K562 (cell line): ENCODE measurements around the gene RGS17. TPM values are rescaled to one million over a fixed set of nuclear protein-coding genes. Genes with fewer than 3 reads are reported as not detected.

Experiments used
- ETS1 ChIP-seq: conservative IDR thresholded peaks from 2 replicates; pipeline ENCODE4 v1.6.1; 2011; ENCODE audit warnings: low read depth, mild to moderate bottlenecking, low read length; ENCODE audit not compliant: control insufficient read depth
- FOXA1 ChIP-seq: fragments of 450-650 bp; IDR thresholded peaks from 2 replicates; pipeline ENCODE4 v1.6.1; 2016; ENCODE audit warnings: mild to moderate bottlenecking, borderline replicate concordance
- HDAC6 ChIP-seq: IDR thresholded peaks from 2 replicates; pipeline ENCODE4 v1.6.1; 2012; ENCODE audit warnings: low read depth, mild to moderate bottlenecking, control low read depth, inconsistent platforms, low read length, moderate library complexity
- KAT2B ChIP-seq: IDR thresholded peaks from one replicate; pipeline ENCODE4 v1.6.1; 2012; ENCODE audit warnings: low read depth, mild to moderate bottlenecking, control low read depth, inconsistent platforms, low read length, moderate library complexity
- MCM2 ChIP-seq: fragments of 450-650 bp; IDR thresholded peaks from 2 replicates; pipeline ENCODE4 v1.6.1; 2017; ENCODE audit warnings: low read depth, mild to moderate bottlenecking
- NCOA1 ChIP-seq: fragments of 450-650 bp; IDR thresholded peaks from 2 replicates; pipeline ENCODE4 v1.6.1; 2016; ENCODE audit warnings: low read depth
- NFE2L1 ChIP-seq: fragments of 450-650 bp; IDR thresholded peaks from 2 replicates; pipeline ENCODE4 v1.6.1; 2016; ENCODE audit warnings: missing genetic modification characterization, low read depth, mild to moderate bottlenecking, missing compliant biosample characterization, moderate library complexity, borderline replicate concordance
- NFXL1 ChIP-seq: fragments of 450-650 bp; formaldehyde crosslinking; IDR thresholded peaks from 2 replicates; pipeline ENCODE4 v1.4.0; 2021; ENCODE audit warnings: mild to moderate bottlenecking
- POLR2H ChIP-seq: IDR thresholded peaks from 2 replicates; pipeline ENCODE4 v1.6.1; 2016; ENCODE audit warnings: missing genetic modification characterization, low read depth, mild to moderate bottlenecking, control low read depth, missing compliant biosample characterization, moderate library complexity
- RBM15 ChIP-seq: fragments of 200-400 bp; formaldehyde crosslinking; IDR thresholded peaks from 2 replicates; pipeline ENCODE4 v1.6.1; 2018; ENCODE audit warnings: mild to moderate bottlenecking, low read length, moderate library complexity; ENCODE audit not compliant: insufficient read depth
- SFPQ ChIP-seq: fragments of 200-400 bp; formaldehyde crosslinking; IDR thresholded peaks from 2 replicates; pipeline ENCODE4 v1.6.1; 2017; ENCODE audit warnings: mild to moderate bottlenecking, low read depth, low read length, moderate library complexity
- TFAM ChIP-seq: fragments of 250-450 bp; sonication (Bioruptor Pico); conservative IDR thresholded peaks from 2 replicates; pipeline ENCODE4 v1.5.0; 2021; ENCODE audit warnings: mild to moderate bottlenecking, moderate library complexity
- TRIM28 ChIP-seq: fragments of 450-650 bp; IDR thresholded peaks from 2 replicates; pipeline ENCODE4 v1.6.1; 2017
- ZBTB49 ChIP-seq: sonication (generic); formaldehyde crosslinking; IDR thresholded peaks from 2 replicates; pipeline ENCODE4 v1.8.0; 2022; ENCODE audit warnings: missing genetic modification reagents, mild to moderate bottlenecking, borderline replicate concordance
- ZBTB7A ChIP-seq: IDR thresholded peaks from 2 replicates; pipeline ENCODE4 v1.6.1; 2011; ENCODE audit warnings: low read depth, mild to moderate bottlenecking, low read length, moderate library complexity, borderline replicate concordance; ENCODE audit not compliant: control insufficient read depth
- ZFP1 ChIP-seq: fragments of 450-650 bp; formaldehyde crosslinking; IDR thresholded peaks from 2 replicates; pipeline ENCODE4 v1.4.0; 2020; ENCODE audit warnings: mild to moderate bottlenecking, mixed read lengths
- ZNF239 ChIP-seq: fragments of 250-450 bp; sonication (Bioruptor Pico); IDR thresholded peaks from 2 replicates; pipeline ENCODE4 v1.4.0; 2020; ENCODE audit warnings: mild to moderate bottlenecking
- ZNF77 ChIP-seq: fragments of 250-450 bp; sonication (Bioruptor Pico); IDR thresholded peaks from 2 replicates; pipeline ENCODE4 v1.5.0; 2020
- polyA plus RNA-seq, 8 experiments: library from polyadenylated mRNA; depleted of rRNA in 4 of 8; stranded (reverse) in 5 of 8; unstranded in 3 of 8; fragments of >200 nt; fragmentation: Nextera tagmentation in 2 of 8; fragmentation: Illumina TruSeq in 1 of 8; extraction: Ambion mirVana in 2 of 8; extraction: Trizol in 1 of 8; gene quantifications; 2 replicates each; pipeline versions ENCODE4 v1.2.1 to v1.2.3, GENCODE V29; 2011 to 2014; ENCODE audit warnings: inconsistent platforms in 1 of 8, missing spikeins in 1 of 8
- total RNA-seq, 7 experiments: library from RNA; depleted of rRNA in 6 of 7; stranded (reverse); fragments of >200 nt in 6 of 7; fragmentation: Illumina TruSeq in 2 of 7; extraction: Trizol in 2 of 7; gene quantifications; 2 replicates each; pipeline versions ENCODE4 v1.2.1 to v1.2.3, GENCODE V29; 2011 to 2021; ENCODE audit warnings: low replicate concordance in 1 of 7

RGS17 gene
- total and polyA plus RNA-seq, 9 of the 15 experiments (the other 6 are each of a cell fraction or from before 2014, with no cell fraction given) = 0.01 to 0.14 (median 0.08) TPM; not detected in 6

GRCh38 chr6:152982904-152983636, 148.0 kb downstream of the RGS17 start, which contains the start of gene FBXO5 (continued):
- TF ChIP-seq ZBTB49 (CRISPR knock-in tag) (no peak), NFE2L1 (tag) (no peak), HDAC6 (no peak), ZNF239 (CRISPR knock-in tag) (no peak; the same call in 1 of the 2 replicates), ZBTB7A (no peak; the same call in 1 of the 2 replicates), TRIM28 (no peak), ZFP1 (CRISPR knock-in tag) (no peak; the same call in 1 of the 2 replicates), NFXL1 (CRISPR knock-in tag) (no peak), KAT2B (no peak), FOXA1 (no peak), ETS1 (peak; percentile 43; the same call in 1 of the 2 replicates), RBM15 (no peak), SFPQ (no peak), ZNF77 (CRISPR knock-in tag) (no peak), NCOA1 (no peak), POLR2H (peak; percentile 77), MCM2 (no peak), TFAM (CRISPR knock-in tag) (no peak)
